Sigmoid colon (tissue), 3 donors: Measurements from ENCODE around the gene MAPKAPK3.

Experiments
- POLR2A ChIP-seq, 2 donors: fragments of 450-650 bp; IDR thresholded peaks; one replicate each; pipeline ENCODE4 v1.6.1; 2016; ENCODE audit warnings: antibody characterized with exemption in 2 of 2, mild to moderate bottlenecking in 2 of 2, moderate library complexity in 2 of 2
- TF ChIP-seq, protein P1 (sequence below), 4 experiments: fragments of 450-650 bp in 3 of 4; fragments of 200-600 bp in 1 of 4; IDR thresholded peaks; one replicate each; pipeline ENCODE4 v1.5.1; 2016 to 2019; ENCODE audit warnings: antibody characterized with exemption in 4 of 4, mild to moderate bottlenecking in 3 of 4, moderate library complexity in 2 of 4

DNA sequence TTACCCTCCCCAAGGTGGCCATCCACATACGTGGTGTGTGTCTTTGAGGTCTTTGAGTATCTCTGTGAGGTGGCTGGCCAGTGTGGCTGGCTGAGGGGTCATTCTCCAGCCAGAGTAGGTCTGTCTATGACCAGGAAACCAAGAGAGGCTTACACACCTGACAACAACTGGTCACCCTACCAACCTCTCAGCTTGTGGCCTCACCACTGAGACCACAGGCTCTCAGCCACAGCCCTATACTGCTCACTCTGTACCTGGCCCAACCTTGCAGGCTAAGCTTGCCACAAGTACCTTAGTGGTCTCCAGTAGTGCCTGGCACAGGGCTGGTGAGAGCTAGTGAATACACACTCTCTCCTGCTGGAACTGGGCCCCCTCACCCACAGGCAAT lies 42.5 kb upstream of the MAPKAPK3 start:
- TF ChIP-seq, protein P1, sequence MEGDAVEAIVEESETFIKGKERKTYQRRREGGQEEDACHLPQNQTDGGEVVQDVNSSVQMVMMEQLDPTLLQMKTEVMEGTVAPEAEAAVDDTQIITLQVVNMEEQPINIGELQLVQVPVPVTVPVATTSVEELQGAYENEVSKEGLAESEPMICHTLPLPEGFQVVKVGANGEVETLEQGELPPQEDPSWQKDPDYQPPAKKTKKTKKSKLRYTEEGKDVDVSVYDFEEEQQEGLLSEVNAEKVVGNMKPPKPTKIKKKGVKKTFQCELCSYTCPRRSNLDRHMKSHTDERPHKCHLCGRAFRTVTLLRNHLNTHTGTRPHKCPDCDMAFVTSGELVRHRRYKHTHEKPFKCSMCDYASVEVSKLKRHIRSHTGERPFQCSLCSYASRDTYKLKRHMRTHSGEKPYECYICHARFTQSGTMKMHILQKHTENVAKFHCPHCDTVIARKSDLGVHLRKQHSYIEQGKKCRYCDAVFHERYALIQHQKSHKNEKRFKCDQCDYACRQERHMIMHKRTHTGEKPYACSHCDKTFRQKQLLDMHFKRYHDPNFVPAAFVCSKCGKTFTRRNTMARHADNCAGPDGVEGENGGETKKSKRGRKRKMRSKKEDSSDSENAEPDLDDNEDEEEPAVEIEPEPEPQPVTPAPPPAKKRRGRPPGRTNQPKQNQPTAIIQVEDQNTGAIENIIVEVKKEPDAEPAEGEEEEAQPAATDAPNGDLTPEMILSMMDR (IDR thresholded peaks at IDR 0.05): no peak
- TF ChIP-seq POLR2A (IDR thresholded peaks at IDR 0.05): no peak
